ENCODE measurements around the gene DPF3. TPM values are rescaled to one million over a fixed set of nuclear protein-coding genes. Genes with fewer than 3 reads are reported as not detected.

The DPF3 gene
- total RNA-seq, 3 donors from 2014 or later: 9.3 to 21.9 (median 10.9) TPM

DNA sequence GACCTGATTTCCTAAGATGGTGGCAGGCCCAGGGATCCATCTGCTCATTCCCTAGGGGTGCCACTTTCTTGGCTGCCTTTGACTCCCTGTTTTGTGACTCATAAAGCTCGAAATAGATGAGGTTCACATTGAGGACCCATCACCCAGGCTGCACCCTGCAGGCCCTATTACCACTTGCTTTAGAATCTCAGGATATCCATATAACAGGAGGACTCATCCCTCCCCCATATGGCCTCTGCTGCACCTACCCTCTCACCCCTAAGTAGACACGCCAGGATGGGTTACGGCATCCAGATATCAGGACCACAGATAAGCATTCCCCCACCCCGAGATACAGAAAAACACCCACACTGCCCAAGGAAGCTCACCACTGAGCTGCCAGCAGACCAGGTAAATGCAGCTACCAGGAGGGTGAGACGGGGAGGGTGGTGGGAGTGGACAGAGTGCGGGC lies 155.7 kb downstream of the DPF3 start:
- TF ChIP-seq, protein P1, sequence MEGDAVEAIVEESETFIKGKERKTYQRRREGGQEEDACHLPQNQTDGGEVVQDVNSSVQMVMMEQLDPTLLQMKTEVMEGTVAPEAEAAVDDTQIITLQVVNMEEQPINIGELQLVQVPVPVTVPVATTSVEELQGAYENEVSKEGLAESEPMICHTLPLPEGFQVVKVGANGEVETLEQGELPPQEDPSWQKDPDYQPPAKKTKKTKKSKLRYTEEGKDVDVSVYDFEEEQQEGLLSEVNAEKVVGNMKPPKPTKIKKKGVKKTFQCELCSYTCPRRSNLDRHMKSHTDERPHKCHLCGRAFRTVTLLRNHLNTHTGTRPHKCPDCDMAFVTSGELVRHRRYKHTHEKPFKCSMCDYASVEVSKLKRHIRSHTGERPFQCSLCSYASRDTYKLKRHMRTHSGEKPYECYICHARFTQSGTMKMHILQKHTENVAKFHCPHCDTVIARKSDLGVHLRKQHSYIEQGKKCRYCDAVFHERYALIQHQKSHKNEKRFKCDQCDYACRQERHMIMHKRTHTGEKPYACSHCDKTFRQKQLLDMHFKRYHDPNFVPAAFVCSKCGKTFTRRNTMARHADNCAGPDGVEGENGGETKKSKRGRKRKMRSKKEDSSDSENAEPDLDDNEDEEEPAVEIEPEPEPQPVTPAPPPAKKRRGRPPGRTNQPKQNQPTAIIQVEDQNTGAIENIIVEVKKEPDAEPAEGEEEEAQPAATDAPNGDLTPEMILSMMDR (IDR thresholded peaks at IDR 0.05): no peak
- ATAC-seq: no peak
- intact Hi-C loops (cut with DNase I, micrococcal nuclease): no loop called here
- DNase-seq: no peak
- H3K36me3 ChIP-seq (ENCODE audit: low read depth): no peaks in the 10 kb centered on the region
- no peaks in the 10 kb centered on the region for H3K4me1 ChIP-seq (ENCODE audit: low read depth)
- H3K4me3 ChIP-seq: no peak overlapping the region
- no peaks in the 10 kb centered on the region for H3K9me3 ChIP-seq

DNA sequence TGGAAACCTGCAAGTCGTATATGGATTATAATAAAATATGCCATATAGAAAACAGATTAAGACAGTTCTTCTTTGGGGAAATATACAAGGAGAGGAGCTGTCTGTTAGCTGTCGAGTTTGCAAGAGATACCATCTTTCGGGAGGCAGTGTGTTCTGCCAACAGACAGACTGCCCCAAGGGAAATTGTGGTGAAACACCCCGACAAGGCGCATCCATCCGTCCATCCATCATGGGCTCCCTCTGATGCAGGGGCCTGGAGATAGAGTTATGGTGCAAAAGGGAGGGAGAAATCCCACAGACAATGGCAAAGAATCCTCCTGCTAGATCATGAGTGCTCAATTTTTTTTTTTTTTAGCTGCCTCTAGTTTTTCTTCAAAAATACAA lies 156.3 kb downstream of the DPF3 start:
- Histone ChIP-seq H3K36me3 (ENCODE audit: low read depth) (no peaks in the 10 kb centered on the region), H3K4me3 (no peak overlapping the region), H3K4me1 (ENCODE audit: low read depth) (no peaks in the 10 kb centered on the region), H3K9me3 (no peaks in the 10 kb centered on the region)
- no peak for ATAC-seq
- TF ChIP-seq, protein P1 (IDR thresholded peaks at IDR 0.05): no peak
- DNase-seq: no peak
- intact Hi-C loops (cut with DNase I, micrococcal nuclease): no loop called here

DNA sequence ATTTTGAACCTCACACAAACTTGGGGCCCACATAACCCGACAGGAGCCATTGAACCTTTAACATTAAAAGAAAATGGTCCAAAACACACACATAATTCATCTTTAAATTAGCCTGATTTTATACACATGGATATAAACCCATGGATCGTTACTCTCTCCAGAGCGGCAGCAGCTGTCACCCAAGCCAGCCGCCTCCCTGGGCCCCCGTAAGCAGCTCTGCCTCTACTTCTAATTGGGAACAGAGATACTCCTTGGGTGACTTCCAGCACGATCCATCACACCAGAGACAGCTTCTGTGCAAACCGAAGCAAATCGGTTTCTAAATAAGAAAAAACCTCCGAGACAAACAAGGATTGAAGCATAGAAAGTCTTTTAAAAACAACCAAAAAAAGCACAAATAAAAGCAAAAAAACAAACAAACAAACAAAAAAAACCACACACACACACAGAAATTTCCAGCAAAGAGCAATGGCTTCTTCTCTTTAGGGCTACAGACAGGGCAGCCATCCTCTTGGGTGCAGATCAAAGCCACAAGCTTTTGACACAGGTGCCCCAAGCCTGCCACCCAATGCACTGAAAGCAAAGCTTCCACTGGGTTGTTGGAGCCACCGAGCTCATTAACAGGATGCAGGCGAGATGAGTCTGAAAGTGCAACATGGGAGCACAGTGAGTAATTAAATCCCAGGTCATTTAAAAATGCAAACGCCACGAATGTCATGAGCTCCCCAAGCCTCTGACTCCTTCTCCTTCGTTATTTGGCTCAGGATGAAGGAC lies 156.9 kb downstream of the DPF3 start:
- intact Hi-C loops (cut with DNase I, micrococcal nuclease): no loop called here
- H3K36me3 ChIP-seq (ENCODE audit: low read depth): no peaks in the 10 kb centered on the region
- ATAC-seq (no peak), DNase-seq (no peak)
- H3K4me1 ChIP-seq (ENCODE audit: low read depth): no peaks in the 10 kb centered on the region
- no peak overlapping the region for H3K4me3 ChIP-seq
- TF ChIP-seq, protein P1 (IDR thresholded peaks at IDR 0.05): no peak
- no peaks in the 10 kb centered on the region for H3K9me3 ChIP-seq

DNA sequence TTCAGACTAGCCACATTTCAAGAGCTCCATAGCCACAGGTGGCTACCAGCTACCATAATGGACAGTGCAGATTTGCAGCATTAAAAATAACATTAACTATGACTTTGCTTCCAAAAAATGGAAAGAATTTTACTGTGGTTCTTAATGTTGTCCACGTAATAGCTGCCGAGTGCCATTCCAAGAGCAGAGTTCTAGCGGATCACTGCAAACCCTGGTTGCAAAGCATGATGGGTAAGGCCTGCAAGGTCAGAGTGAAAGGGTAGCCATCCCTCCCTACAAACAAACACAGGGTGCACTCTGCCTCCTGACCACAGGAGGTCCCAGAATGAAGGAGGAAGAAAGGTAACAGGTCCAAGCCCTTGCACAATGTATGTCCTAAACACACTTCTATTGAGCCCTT lies 157.6 kb downstream of the DPF3 start:
- no peaks in the 10 kb centered on the region for H3K4me1 ChIP-seq (ENCODE audit: low read depth)
- no peak overlapping the region for H3K4me3 ChIP-seq
- H3K9me3 ChIP-seq: no peaks in the 10 kb centered on the region
- intact Hi-C loops (cut with DNase I, micrococcal nuclease): no loop called here
- TF ChIP-seq, protein P1 (IDR thresholded peaks at IDR 0.05): no peak
- no peak for DNase-seq
- H3K36me3 ChIP-seq (ENCODE audit: low read depth): no peaks in the 10 kb centered on the region
- peak; percentile 59 for ATAC-seq

DNA sequence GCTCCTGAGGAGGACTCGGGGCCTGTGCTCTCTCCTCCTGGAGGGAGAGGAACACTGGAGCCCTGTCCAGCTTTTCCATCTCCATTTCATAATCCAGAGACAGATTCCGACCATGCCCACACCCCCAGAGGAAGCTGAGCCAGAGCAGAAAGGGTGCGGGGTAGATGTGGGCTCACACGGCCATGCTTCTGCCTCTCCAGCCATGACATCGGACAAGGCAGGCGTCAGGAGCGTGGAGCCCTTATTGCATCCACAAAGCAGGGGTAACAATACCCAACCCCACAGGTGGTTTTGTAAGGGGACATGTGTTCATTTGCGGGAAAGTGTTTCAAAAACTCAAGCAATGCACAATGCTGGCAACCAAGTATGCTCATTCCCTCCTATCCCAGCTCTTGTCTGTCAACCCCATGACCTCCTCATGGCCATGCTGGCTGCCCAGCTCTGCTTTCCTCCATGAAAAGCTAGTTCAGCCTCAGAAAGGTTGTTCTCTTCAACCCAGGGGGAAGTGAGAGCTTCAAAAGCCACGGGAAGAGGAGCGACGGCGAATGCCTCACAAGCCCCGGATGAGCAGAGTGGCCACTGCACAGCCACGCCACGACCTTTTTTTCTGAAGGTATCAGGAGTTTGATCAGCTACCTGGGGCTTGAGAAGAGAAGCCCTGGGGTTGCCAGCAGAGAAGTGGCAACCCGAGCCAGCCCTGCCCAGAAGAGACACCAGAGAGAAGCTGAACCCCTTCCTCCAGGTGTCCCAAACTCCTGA lies 161.7 kb downstream of the DPF3 start:
- ATAC-seq: no peak
- Histone ChIP-seq H3K4me1 (ENCODE audit: low read depth) (no peaks in the 10 kb centered on the region), H3K9me3 (no peaks in the 10 kb centered on the region), H3K36me3 (ENCODE audit: low read depth) (no peaks in the 10 kb centered on the region), H3K4me3 (no peak overlapping the region)
- no peak for DNase-seq
- TF ChIP-seq, protein P1 (IDR thresholded peaks at IDR 0.05): no peak
- intact Hi-C loops (cut with DNase I, micrococcal nuclease): no loop called here
